GM18526 (cell line): Measurements from ENCODE around the gene CEP19.

Source experiments
- POLR2A ChIP-seq: IDR thresholded peaks from 3 replicates; pipeline ENCODE4 v1.6.1; 2011; ENCODE audit not compliant: insufficient read length; ENCODE audit errors: extremely low read depth

The CEP19 gene

DNA sequence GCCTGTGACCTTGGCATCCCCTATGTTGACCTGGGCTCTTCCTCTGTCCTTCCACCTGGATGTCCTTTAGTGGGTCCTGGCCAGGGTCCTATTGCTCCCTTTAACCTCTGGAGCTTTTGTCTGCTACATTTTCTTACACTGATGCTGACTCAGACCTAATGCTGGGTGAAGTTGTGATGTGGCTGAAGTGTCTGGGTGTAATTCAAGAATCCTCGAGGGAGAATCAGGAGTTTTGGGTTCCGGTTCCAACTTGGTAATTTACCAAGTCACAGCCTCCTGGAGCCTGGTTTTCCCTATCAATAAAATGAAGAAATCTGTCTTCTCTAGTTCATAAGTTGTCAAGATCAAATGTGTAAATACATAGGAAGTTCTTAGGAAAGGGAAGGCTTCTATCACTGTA is 25.6 kb downstream of the CEP19 start:
- no peak for TF ChIP-seq POLR2A

DNA sequence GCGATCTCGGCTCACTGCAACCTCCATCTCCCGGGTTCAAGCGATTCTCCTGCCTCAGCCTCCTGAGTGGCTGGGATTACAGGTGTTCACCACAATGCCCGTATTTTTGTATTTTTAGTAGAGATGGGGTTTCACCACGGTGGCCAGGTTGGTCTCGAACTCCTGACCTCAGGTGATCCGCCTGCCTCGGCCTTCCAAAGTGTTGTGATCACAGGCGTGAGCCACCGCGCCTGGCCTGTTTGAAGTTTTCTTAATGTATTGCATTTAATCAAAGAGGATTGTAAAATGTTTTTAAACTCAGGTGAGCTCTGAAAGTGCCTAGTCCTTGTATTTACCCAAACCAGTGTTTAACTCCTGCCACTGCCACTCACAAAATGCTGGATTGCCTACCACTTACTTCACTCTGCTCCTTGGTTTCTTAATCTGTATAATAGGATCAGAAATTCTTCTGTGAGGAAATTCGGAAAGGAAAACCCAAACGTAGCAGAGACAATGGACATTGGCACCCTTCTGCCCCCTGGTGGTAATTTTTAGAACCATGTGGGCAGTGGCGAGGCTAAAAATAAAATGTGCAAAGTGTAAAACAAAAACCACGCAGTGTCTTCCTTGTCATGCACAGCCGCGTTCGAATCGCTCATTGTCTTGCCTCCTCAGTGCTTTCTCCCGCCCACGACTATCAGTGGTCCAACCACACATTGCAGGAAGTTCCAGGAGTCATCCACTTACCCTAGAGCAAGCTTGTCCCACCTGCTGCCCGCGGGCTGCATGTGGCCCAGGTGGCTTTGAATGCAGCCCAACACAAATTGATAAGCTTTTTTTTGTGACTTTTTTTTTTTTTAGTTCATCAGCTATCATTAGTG is 27.3 kb downstream of the CEP19 start:
- no peak for TF ChIP-seq POLR2A

DNA sequence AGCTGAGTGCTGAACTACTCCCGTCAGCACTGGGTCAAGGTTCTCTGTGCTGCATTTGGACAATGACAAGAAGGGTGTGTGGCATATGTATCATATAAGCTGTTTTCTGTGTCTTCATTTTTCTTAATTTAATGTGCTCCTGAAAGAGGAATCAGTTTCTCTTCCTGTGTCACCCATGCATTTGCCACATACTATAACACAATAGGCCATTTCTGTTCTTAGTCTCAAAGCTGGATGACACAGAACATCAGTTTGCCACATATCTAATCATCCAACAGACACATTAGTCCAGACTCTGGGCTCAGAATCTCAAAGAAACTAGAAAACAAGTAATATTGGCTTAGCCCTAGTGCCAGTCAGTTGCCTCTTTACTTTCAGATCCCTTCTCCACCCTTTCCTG is 34.1 kb downstream of the CEP19 start:
- no peak for TF ChIP-seq POLR2A

DNA sequence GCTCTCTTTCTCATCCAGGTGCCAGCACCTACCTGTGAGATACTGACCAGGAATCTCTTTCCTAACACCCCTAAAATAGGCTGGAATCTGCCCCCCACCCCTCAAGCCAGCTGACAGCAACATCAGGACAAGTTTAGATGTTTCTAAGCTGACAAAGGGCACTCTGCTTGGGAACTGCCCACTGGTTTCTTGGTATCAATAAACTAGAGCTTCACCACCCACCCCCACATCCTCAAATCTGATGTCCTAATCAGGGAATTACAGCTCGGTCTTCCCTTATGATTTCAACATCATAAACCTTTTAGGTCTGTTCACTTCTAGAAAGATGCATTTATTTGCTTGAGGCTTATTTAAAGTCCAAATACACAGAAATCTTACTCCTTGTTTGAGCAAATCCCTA is 34.7 kb downstream of the CEP19 start:
- no peak for TF ChIP-seq POLR2A

DNA sequence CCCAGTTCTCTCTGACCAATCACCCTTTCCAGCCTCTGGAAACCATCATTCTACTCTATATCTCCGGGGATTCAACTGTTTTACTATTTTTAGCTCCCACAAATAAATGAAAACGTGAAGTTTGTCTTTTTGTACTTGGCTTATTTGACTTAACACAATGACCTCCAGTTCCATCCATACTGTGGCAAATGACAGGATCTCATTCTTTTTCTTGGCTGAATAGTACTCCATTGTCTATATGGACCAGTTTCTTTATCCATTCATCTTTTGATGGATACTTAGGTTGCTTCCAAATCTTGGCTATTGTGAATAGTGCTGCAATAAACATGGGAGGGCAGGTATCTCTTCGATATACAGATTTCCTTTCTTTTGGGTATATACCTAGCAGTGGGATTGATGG is 38.4 kb downstream of the CEP19 start:
- no peak for TF ChIP-seq POLR2A

DNA sequence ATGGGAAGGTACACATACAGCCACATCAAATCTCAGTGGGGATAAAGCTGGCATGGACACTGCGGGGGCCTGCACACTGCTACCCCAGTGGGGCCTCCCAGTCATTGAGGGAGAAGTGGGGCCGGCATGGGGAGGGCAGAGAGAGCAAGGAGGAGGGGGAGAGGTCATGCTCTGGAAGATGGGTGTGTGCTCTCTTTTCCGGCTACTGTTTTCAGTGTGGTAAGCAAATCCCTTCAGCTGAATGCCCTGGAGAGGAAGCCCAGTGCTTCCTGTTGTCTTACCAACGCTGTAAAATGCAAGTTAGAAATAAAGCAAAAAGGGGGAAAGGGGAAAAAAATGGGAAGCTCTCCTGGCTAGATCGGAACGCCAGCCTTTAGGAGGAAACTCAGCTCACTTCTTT is 41.7 kb downstream of the CEP19 start:
- TF ChIP-seq POLR2A = no peak

DNA sequence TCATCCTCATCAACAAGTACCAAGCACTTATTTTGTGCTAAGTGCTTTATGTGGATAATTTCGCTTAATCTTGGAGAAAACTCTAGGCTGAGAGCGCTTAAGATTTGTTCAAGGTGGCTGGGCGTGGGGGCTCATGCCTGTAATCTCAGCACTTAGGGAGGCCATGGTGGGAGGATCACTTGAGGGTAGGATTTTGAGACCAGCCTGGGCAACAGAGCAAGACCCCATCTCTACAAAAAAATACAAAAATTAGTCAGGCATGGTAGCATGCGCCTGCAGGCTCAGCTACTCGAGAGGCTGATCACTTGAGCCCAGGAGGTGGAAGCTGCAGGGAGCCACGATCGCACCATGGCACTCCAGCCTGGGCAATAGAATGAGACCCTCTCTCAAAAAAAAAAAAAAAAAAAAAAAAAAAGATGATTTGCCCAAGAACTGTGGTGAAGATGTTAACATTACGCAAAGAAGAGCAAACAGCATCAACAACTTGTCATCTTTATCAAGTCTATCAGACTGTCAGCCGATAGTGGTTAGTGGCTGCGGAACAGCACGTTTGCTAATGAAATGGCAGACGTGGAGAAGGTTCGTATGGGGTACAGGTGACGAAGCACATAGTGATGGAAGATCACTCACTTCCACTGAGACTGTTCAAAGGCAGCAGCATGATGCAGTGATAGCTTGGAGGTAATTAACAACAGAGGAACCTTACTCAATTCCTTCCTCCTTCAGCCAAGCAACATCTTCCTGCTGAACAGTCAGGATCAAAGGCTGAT is 44.8 kb downstream of the CEP19 start:
- no peak for TF ChIP-seq POLR2A

DNA sequence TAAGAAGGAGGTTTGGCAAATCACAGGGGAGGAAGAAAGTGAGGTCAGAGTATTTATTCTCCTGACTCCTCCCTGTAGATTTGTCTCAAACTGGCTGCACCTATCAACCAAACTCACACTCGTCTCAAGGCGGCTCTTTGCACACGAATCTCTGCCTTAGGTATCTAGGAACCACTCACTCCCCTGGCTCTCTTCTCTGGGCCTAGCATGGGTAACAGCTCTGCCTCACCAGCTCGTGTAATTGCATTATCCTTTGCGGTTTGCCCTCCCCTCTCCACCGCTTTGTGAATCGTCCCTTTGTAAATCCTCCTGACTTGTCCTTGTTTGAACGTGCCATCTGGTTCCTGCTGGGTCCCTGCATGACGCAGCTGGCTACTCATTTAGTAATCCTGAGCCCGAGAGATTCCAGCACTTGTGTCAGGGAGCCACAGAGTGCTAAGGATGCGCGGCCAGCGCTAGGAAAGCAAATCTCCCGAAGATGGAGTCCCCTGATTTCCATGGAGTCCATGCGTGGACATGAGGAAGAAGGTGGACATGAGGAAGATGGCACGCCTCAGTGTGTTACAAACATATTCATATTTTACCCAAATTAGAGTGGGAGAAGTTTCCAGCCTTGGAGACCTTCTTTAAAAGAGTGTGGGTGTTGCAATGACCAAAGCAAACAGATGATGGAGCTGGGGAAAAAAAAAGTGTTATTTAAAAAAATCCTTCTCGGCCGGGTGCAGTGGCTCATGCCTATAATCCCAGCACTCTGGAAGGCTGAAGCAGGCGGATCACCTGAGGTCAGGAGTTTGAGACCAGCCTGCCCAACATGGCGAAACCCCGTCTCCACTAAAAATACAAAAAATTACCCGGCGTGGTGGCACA is 45.8 kb downstream of the CEP19 start:
- no peak for TF ChIP-seq POLR2A

DNA sequence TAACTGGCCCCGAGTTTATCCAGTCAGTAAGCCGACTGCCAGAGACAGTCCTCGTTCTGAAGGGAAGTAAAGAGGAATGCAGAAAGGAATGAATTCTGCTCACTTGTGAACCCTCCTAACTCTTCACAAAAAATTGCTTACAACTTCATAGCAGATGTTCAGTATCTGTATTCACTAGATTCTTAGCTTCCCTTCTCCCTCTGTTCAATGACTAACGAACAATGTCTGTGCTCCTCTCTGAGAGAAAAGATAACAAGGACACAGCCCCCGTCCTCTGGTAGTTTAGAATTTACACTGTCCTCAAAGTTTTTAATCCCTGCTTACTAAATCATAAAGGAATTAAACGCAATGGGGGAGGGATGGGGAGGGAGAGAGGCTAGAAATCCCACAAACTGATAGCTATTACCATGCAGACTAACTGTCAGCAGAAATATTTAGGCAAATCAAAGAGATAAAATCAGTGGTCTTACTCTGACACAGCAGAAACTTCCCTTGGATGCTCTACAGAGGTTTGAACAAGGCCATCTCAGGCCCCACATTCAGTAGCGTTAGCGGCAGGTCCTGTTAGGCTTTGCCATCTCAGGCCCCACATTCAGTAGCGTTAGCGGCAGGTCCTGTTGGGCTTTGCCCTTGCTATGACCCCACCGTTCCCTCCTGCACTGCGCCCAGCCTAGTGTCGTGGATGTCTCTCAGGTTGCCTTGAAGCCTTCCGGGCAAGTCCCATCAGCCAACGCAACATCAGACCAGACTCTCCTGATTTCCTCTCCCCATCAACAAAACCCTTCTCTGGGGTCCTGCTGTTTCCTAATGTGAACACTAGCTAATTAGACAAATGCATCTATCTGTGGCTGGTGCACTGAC is 49.1 kb downstream of the CEP19 start:
- no peak for TF ChIP-seq POLR2A

DNA sequence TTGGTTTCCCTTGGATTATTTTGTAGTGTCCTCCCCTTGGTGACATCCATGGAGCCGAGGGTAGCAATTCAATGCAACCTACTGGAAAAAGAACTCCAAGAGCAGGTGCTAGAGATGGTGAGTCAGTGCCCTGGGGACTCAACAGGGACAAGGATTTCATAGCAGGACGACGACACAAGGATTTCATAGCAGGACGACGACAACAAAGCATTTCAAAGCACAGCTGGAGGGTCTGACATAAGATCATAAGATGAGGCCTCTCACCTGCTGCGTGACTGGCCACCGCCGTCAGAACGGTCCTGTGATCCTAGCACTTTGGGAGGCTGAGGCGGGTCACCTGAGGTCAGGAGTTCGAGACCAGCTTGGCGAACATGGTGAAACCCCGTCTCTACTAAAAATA is 50.0 kb downstream of the CEP19 start:
- TF ChIP-seq POLR2A = no peak

DNA sequence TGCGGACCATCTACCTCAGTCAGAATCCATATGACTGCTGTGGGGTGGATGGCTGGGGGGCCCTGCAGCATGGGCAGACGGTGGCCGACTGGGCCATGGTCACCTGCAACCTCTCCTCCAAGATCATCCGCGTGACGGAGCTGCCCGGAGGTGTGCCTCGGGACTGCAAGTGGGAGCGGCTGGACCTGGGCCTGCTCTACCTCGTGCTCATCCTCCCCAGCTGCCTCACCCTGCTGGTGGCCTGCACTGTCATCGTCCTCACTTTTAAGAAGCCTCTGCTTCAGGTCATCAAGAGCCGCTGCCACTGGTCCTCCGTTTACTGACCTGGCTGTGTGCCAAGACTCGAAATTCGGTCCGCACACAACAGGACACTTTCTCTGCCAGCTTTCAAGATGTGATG is 50.6 kb downstream of the CEP19 start:
- TF ChIP-seq POLR2A = no peak

DNA sequence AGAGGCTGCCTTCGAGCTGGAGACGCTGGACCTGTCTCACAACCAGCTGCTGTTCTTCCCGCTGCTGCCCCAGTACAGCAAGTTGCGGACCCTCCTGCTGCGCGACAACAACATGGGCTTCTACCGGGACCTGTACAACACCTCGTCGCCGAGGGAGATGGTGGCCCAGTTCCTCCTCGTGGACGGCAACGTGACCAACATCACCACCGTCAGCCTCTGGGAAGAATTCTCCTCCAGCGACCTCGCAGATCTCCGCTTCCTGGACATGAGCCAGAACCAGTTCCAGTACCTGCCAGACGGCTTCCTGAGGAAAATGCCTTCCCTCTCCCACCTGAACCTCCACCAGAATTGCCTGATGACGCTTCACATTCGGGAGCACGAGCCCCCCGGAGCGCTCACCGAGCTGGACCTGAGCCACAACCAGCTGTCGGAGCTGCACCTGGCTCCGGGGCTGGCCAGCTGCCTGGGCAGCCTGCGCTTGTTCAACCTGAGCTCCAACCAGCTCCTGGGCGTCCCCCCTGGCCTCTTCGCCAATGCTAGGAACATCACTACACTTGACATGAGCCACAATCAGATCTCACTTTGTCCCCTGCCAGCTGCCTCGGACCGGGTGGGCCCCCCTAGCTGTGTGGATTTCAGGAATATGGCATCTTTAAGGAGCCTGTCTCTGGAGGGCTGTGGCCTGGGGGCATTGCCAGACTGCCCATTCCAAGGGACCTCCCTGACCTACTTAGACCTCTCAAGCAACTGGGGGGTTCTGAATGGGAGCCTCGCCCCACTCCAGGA is 51.5 kb downstream of the CEP19 start:
- TF ChIP-seq POLR2A = no peak

DNA sequence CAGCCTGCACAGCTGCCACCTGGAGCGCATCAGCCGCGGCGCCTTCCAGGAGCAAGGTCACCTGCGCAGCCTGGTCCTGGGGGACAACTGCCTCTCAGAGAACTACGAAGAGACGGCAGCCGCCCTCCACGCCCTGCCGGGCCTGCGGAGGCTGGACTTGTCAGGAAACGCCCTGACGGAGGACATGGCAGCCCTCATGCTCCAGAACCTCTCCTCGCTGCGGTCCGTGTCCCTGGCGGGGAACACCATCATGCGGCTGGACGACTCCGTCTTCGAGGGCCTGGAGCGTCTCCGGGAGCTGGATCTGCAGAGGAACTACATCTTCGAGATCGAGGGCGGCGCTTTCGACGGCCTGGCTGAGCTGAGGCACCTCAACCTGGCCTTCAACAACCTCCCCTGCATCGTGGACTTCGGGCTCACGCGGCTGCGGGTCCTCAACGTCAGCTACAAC is 52.1 kb downstream of the CEP19 start:
- no peak for TF ChIP-seq POLR2A
